HepG2 (cell line): Measurements from ENCODE around the gene TWF1. TPM values are rescaled to one million over a fixed set of nuclear protein-coding genes. Genes with fewer than 3 reads are reported as not detected.
A peak's percentile ranks its signal among the peaks of the same experiment; 100 is the strongest.

Source experiments
- ATAC-seq: fragments of 200-7000 bp; cut with Tn5 transposase; 3 replicates; pipeline ENCODE4 v1.9.1; 2020; ENCODE audit warnings: mild to moderate bottlenecking, moderate library complexity
- BruUV-seq: library from RNA; stranded (reverse); fragments of 400-500 nt; replicated peaks from 2 replicates; lab custom pipeline; 2021; lab: Mats Ljungman, UMichigan
- CTCF ChIA-PET: fragments of 300-600 bp; formaldehyde crosslinking; extraction: SDS; loops from one replicate; lab custom pipeline; 2021; ENCODE audit warnings: low total read pairs, inconsistent platforms, low intra/inter-chr PET ratio; lab: Yijun Ruan, JAX
- POLR2A ChIA-PET: fragments of 350-600 bp; sonication (Branson Sonifier 250); formaldehyde crosslinking; loops from one replicate; lab custom pipeline; 2020; ENCODE audit warnings: antibody characterized with exemption, inconsistent platforms; lab: Yijun Ruan, JAX
- DNase-seq: peaks from one replicate; pipeline ENCODE4 v3.0.0-alpha.2; 2015; ENCODE audit warnings: low spot score
- FAIRE-seq: peaks from 3 replicates; lab custom pipeline; 2011; peaks lifted over from hg19 to GRCh38; lab: Jason Lieb, UNC
- H2AFZ ChIP-seq: one replicate; pipeline ENCODE4 v1.6.1; 2011; ENCODE audit warnings: low read length, inconsistent platforms
- H3K27ac ChIP-seq: fragments of 300-600 bp; 3 replicates; pipeline ENCODE4 v1.8.0; 2011; ENCODE audit warnings: mixed run types, mild to moderate bottlenecking, mixed read lengths, low read length, inconsistent platforms; ENCODE audit not compliant: insufficient read depth; ENCODE audit errors: extremely low read length
- H3K27me3 ChIP-seq, 2 experiments: fragments of 200-600 bp in 1 of 2; 2 replicates in 1 of 2; 3 replicates in 1 of 2; pipeline versions ENCODE4 v1.6.0 to v1.8.0; 2011; ENCODE audit warnings: low read length in 2 of 2, mild to moderate bottlenecking in 2 of 2, moderate library complexity in 2 of 2, inconsistent platforms in 1 of 2; ENCODE audit not compliant: insufficient read depth in 2 of 2, control insufficient read depth in 1 of 2
- H3K36me3 ChIP-seq, 2 experiments: fragments of 200-600 bp in 1 of 2; replicated peaks in 1 of 2; 2 replicates in 1 of 2; 3 replicates in 1 of 2; pipeline versions ENCODE4 v1.5.1 to v1.8.0; 2011; ENCODE audit warnings: low read length in 2 of 2, inconsistent platforms in 1 of 2; ENCODE audit not compliant: insufficient read depth in 2 of 2, control insufficient read depth in 1 of 2
- H3K4me1 ChIP-seq: 2 replicates; pipeline ENCODE4 v1.5.1; 2012; ENCODE audit warnings: low read length, inconsistent platforms; ENCODE audit not compliant: insufficient read depth
- H3K4me2 ChIP-seq: 2 replicates; pipeline ENCODE4 v1.6.0; 2011; ENCODE audit warnings: low read depth, low read length, inconsistent platforms
- H3K4me3 ChIP-seq, 3 experiments: fragments of 200-600 bp in 1 of 3; sonication (generic), shearing (Covaris generic) in 1 of 3; replicated peaks in 1 of 3; 2 replicates each; pipeline ENCODE4 v1.5.1; 2011 to 2016; ENCODE audit warnings: low read length in 3 of 3, inconsistent platforms in 2 of 3, low read depth in 2 of 3, mild to moderate bottlenecking in 2 of 3, control low read depth in 1 of 3, mixed read lengths in 1 of 3; ENCODE audit not compliant: insufficient read depth in 1 of 3
- H3K79me2 ChIP-seq: one replicate; pipeline ENCODE4 v1.6.1; 2011; ENCODE audit warnings: low read length, inconsistent platforms; ENCODE audit not compliant: insufficient read depth
- H3K9ac ChIP-seq: 2 replicates; pipeline ENCODE4 v1.6.0; 2011; ENCODE audit warnings: mild to moderate bottlenecking, low read depth, low read length, inconsistent platforms; ENCODE audit not compliant: insufficient read depth
- H3K9me3 ChIP-seq: 2 replicates; pipeline ENCODE4 v1.5.1; 2012; ENCODE audit warnings: mild to moderate bottlenecking, low read length
- H4K20me1 ChIP-seq: 2 replicates; pipeline ENCODE4 v1.6.0; 2011; ENCODE audit warnings: inconsistent platforms, mild to moderate bottlenecking, low read length, moderate library complexity; ENCODE audit not compliant: insufficient read depth
- CEBPB ChIP-seq: IDR thresholded peaks from 2 replicates; pipeline ENCODE4 v1.6.1; 2011; ENCODE audit warnings: low read depth, low read length, improper control_type of control experiment, borderline replicate concordance
- DPF2 ChIP-seq: sonication (generic); formaldehyde crosslinking; IDR thresholded peaks from 2 replicates; pipeline ENCODE4 v1.4.0; 2020; ENCODE audit warnings: mild to moderate bottlenecking, low read depth, missing genetic modification reagents, borderline replicate concordance
- FOXM1 ChIP-seq: sonication (generic); formaldehyde crosslinking; IDR thresholded peaks from 2 replicates; pipeline ENCODE4 v1.5.0; 2020; ENCODE audit warnings: missing genetic modification reagents
- GZF1 ChIP-seq: sonication (generic); formaldehyde crosslinking; IDR thresholded peaks from 2 replicates; pipeline ENCODE4 v1.5.1; 2020; ENCODE audit warnings: mild to moderate bottlenecking, missing genetic modification reagents
- HIVEP1 ChIP-seq: sonication (generic); formaldehyde crosslinking; IDR thresholded peaks from 2 replicates; pipeline ENCODE4 v1.4.0; 2020; ENCODE audit warnings: mild to moderate bottlenecking, missing genetic modification reagents
- MTF2 ChIP-seq: sonication (generic); formaldehyde crosslinking; IDR thresholded peaks from 2 replicates; pipeline ENCODE4 v1.5.0; 2020; ENCODE audit warnings: missing genetic modification reagents, borderline replicate concordance
- RAD51 ChIP-seq: fragments of 450-650 bp; IDR thresholded peaks from 2 replicates; pipeline ENCODE4 v1.6.1; 2016; ENCODE audit warnings: borderline replicate concordance
- SMC3 ChIP-seq: IDR thresholded peaks from 2 replicates; pipeline ENCODE4 v1.6.1; 2011; ENCODE audit warnings: low read length, improper control_type of control experiment
- SOX13 ChIP-seq, 3 experiments: fragments of 450-650 bp in 1 of 3; sonication (generic) in 1 of 3; formaldehyde crosslinking in 1 of 3; IDR thresholded peaks in 2 of 3; conservative IDR thresholded peaks in 1 of 3; 2 replicates each; pipeline versions ENCODE4 v1.5.0 to v1.6.1; 2016 to 2020; ENCODE audit warnings: antibody characterized with exemption in 1 of 3, mild to moderate bottlenecking in 1 of 3, missing compliant biosample characterization in 1 of 3, missing genetic modification reagents in 1 of 3, moderate library complexity in 1 of 3
- STAG1 ChIP-seq: sonication (generic); formaldehyde crosslinking; IDR thresholded peaks from 2 replicates; pipeline ENCODE4 v1.4.0; 2020; ENCODE audit warnings: missing genetic modification reagents
- ZNF20 ChIP-seq: sonication (generic); formaldehyde crosslinking; IDR thresholded peaks from 2 replicates; pipeline ENCODE4 v1.4.0; 2020; ENCODE audit warnings: mild to moderate bottlenecking, moderate library complexity, missing genetic modification reagents
- ZNF629 ChIP-seq: sonication (generic); formaldehyde crosslinking; conservative IDR thresholded peaks from 2 replicates; pipeline ENCODE4 v1.5.0; 2020; ENCODE audit warnings: missing genetic modification reagents
- ZNF660 ChIP-seq: sonication (generic); formaldehyde crosslinking; IDR thresholded peaks from 2 replicates; pipeline ENCODE4 v1.5.1; 2020; ENCODE audit warnings: mild to moderate bottlenecking, low read depth, missing genetic modification reagents, borderline replicate concordance
- ZNF83 ChIP-seq: sonication (generic); formaldehyde crosslinking; IDR thresholded peaks from 2 replicates; pipeline ENCODE4 v1.4.0; 2020; ENCODE audit warnings: missing genetic modification reagents, mild to moderate bottlenecking, borderline replicate concordance
- WGBS: methylation state at CpG from one replicate; pipeline ENCODE4 v1.1.6; 2017; ENCODE audit warnings: low lambda C conversion rate; 5-methylcytosine and 5-hydroxymethylcytosine counted together
- in situ Hi-C: cut with HindIII; loops from 2 replicates; pipeline ENCODE4 v1.10.0; 2017; ENCODE audit warnings: low pct_unique_long_range_greater_than_20kb; ENCODE audit not compliant: extremely low pct_ligation_motif_present
- intact Hi-C: fragments of 100-400 bp; cut with micrococcal nuclease; formaldehyde crosslinking; loops from one replicate; pipeline ENCODE4 v1.10.0; 2022; ENCODE audit not compliant: unreplicated experiment
- polyA plus RNA-seq, 8 experiments: library from polyadenylated mRNA; depleted of rRNA in 3 of 8; stranded (reverse) in 7 of 8; unstranded in 1 of 8; fragments of >200 nt; fragmentation: Illumina TruSeq in 4 of 8; extraction: Trizol in 4 of 8; gene quantifications; 2 replicates each; pipeline versions ENCODE4 v1.2.1 to v1.2.3, GENCODE V29; 2011 to 2016; ENCODE audit warnings: low read depth in 4 of 8, missing spikeins in 1 of 8, mixed read lengths in 1 of 8; ENCODE audit not compliant: insufficient read depth in 1 of 8
- total RNA-seq, 5 experiments: library from RNA; depleted of rRNA; stranded (reverse); fragments of >200 nt; fragmentation: Illumina TruSeq; extraction: Trizol; gene quantifications; 2 replicates each; pipeline ENCODE4 v1.2.3, GENCODE V29; 2016; ENCODE audit warnings: low read depth in 1 of 5
- TF ChIP-seq, protein P1 (sequence below): sonication (generic); formaldehyde crosslinking; IDR thresholded peaks from 2 replicates; pipeline ENCODE4 v1.5.0; 2020; ENCODE audit warnings: mild to moderate bottlenecking, missing genetic modification reagents, moderate library complexity
- TF ChIP-seq, protein P2 (sequence below): sonication (generic); formaldehyde crosslinking; IDR thresholded peaks from 2 replicates; pipeline ENCODE4 v1.4.0; 2020; ENCODE audit warnings: missing genetic modification reagents

Gene TWF1
- total and polyA plus RNA-seq, 2 of the 13 experiments (the other 11 are each of a cell fraction or from before 2014, with no cell fraction given): 32.3 to 85.5 TPM

DNA sequence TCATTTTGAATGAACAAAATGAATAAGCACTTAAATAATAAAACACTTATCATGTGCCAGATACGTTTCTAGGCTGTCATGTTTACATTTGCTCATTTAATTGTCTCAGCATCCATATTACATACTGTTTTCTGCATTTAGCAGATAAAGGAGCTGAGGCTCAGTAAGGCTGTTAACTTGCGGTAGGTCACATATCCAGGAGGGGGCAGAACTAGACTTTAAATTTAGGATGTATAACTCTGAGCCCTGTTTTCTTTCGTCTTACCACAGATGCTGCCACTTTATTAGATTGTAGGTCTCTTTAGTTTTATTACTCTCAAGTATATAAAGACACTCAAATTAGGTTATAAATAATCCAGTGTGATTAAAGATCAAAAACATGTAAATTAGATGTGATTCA, 29.6 kb downstream of the TWF1 start:
- Histone ChIP-seq H2AFZ (no peak overlapping the region), H3K9me3 (no peaks in the 10 kb centered on the region), H3K36me3 (peaks cover 0 to 3% of the 10 kb centered on the region in 2 experiments; a peak in 3 of 5 replicates), H3K27ac (no peak overlapping the region), H3K4me2 (no peak overlapping the region), H3K4me1 (no peaks in the 10 kb centered on the region), H3K79me2 (no peaks in the 10 kb centered on the region), H4K20me1 (no peaks in the 10 kb centered on the region), H3K27me3 (no peaks in the 10 kb centered on the region), H3K9ac (no peak overlapping the region)
- CTCF ChIA-PET: interaction anchor here (3.5 kb wide), 1 partner anchor 106 kb away, joined by 44 read pairs; no protein-coding TSS in a partner anchor
- no TSS peak for BruUV-seq
- DNase-seq (peak; percentile 44), FAIRE-seq (peak; percentile 66), ATAC-seq (peak; percentile 89)
- intact Hi-C loops (loop anchor here (1.0 to 2.0 kb wide), 3 partner anchors 28 to 106 kb away; partner anchors contain the start of gene TMEM117), in situ Hi-C loops (loop anchor here (5.0 kb wide), 1 partner anchor 106 kb away; no protein-coding TSS in a partner anchor)
- TF ChIP-seq, protein P1, sequence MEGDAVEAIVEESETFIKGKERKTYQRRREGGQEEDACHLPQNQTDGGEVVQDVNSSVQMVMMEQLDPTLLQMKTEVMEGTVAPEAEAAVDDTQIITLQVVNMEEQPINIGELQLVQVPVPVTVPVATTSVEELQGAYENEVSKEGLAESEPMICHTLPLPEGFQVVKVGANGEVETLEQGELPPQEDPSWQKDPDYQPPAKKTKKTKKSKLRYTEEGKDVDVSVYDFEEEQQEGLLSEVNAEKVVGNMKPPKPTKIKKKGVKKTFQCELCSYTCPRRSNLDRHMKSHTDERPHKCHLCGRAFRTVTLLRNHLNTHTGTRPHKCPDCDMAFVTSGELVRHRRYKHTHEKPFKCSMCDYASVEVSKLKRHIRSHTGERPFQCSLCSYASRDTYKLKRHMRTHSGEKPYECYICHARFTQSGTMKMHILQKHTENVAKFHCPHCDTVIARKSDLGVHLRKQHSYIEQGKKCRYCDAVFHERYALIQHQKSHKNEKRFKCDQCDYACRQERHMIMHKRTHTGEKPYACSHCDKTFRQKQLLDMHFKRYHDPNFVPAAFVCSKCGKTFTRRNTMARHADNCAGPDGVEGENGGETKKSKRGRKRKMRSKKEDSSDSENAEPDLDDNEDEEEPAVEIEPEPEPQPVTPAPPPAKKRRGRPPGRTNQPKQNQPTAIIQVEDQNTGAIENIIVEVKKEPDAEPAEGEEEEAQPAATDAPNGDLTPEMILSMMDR (CRISPR knock-in tag): peak; percentile 61
- TF ChIP-seq CEBPB (no peak), MTF2 (no peak), SMC3 (peak; percentile 72; the same call in 1 of the 2 replicates), GZF1 (no peak), ZNF20 (no peak), ZNF83 (no peak), SOX13 (IDR thresholded peaks at IDR 0.05) (no peak), SOX13 (CRISPR knock-in tag; conservative IDR thresholded peaks at IDR 0.05 in 1 of 2, IDR thresholded peaks at IDR 0.05 in 1 of 2) (no peak), HIVEP1 (CRISPR knock-in tag) (no peak), RAD51 (no peak), STAG1 (CRISPR knock-in tag) (peak; percentile 68), ZNF629 (CRISPR knock-in tag) (no peak), DPF2 (no peak), FOXM1 (CRISPR knock-in tag) (no peak), ZNF660 (CRISPR knock-in tag) (no peak)
- TF ChIP-seq, protein P2, sequence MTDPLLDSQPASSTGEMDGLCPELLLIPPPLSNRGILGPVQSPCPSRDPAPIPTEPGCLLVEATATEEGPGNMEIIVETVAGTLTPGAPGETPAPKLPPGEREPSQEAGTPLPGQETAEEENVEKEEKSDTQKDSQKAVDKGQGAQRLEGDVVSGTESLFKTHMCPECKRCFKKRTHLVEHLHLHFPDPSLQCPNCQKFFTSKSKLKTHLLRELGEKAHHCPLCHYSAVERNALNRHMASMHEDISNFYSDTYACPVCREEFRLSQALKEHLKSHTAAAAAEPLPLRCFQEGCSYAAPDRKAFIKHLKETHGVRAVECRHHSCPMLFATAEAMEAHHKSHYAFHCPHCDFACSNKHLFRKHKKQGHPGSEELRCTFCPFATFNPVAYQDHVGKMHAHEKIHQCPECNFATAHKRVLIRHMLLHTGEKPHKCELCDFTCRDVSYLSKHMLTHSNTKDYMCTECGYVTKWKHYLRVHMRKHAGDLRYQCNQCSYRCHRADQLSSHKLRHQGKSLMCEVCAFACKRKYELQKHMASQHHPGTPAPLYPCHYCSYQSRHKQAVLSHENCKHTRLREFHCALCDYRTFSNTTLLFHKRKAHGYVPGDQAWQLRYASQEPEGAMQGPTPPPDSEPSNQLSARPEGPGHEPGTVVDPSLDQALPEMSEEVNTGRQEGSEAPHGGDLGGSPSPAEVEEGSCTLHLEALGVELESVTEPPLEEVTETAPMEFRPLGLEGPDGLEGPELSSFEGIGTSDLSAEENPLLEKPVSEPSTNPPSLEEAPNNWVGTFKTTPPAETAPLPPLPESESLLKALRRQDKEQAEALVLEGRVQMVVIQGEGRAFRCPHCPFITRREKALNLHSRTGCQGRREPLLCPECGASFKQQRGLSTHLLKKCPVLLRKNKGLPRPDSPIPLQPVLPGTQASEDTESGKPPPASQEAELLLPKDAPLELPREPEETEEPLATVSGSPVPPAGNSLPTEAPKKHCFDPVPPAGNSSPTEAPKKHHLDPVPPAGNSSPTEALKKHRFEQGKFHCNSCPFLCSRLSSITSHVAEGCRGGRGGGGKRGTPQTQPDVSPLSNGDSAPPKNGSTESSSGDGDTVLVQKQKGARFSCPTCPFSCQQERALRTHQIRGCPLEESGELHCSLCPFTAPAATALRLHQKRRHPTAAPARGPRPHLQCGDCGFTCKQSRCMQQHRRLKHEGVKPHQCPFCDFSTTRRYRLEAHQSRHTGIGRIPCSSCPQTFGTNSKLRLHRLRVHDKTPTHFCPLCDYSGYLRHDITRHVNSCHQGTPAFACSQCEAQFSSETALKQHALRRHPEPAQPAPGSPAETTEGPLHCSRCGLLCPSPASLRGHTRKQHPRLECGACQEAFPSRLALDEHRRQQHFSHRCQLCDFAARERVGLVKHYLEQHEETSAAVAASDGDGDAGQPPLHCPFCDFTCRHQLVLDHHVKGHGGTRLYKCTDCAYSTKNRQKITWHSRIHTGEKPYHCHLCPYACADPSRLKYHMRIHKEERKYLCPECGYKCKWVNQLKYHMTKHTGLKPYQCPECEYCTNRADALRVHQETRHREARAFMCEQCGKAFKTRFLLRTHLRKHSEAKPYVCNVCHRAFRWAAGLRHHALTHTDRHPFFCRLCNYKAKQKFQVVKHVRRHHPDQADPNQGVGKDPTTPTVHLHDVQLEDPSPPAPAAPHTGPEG: no peak
- TF ChIP-seq, all 625 proteins: peak for 3
- H3K4me3 ChIP-seq: no peak overlapping the region
- WGBS: 72% methylated on average over 3 of the region's 3 CpGs
- POLR2A ChIA-PET: interaction anchor here (1.6 kb wide), 1 partner anchor 106 kb away, joined by 5 read pairs; no protein-coding TSS in a partner anchor
